ENCODE data around the gene PLCB3.
A peak's percentile ranks its signal among the peaks of the same experiment; 100 is the strongest.

Gene PLCB3

GRCh38 chr11:64259533-64260067 lies 8.3 kb downstream of the PLCB3 start:
- in situ Hi-C loops (cut with HindIII; ENCODE audit: low pct_ligation_motif_present, low pct_unique_long_range_greater_than_20kb, low sequenced_read_pairs): no loop called here
- no peak for DNase-seq

GRCh38 chr11:64260147-64260708 lies 8.9 kb downstream of the PLCB3 start:
- in situ Hi-C loops (cut with HindIII; ENCODE audit: low pct_ligation_motif_present, low pct_unique_long_range_greater_than_20kb, low sequenced_read_pairs): no loop called here
- DNase-seq: no peak

GRCh38 chr11:64261556-64262080 lies 10.3 kb downstream of the PLCB3 start:
- no peak for DNase-seq

GRCh38 chr11:64262271-64263002 lies 11.1 kb downstream of the PLCB3 start:
- DNase-seq: no peak
- in situ Hi-C loops (cut with HindIII; ENCODE audit: low pct_ligation_motif_present, low pct_unique_long_range_greater_than_20kb, low sequenced_read_pairs): no loop called here

More at GRCh38 chr11:64261556-64262080, 10.3 kb downstream of the PLCB3 start:
- in situ Hi-C loops (cut with HindIII; ENCODE audit: low pct_ligation_motif_present, low pct_unique_long_range_greater_than_20kb, low sequenced_read_pairs): no loop called here

GRCh38 chr11:64263021-64263946 lies 12.0 kb downstream of the PLCB3 start:
- in situ Hi-C loops (cut with HindIII; ENCODE audit: low pct_ligation_motif_present, low pct_unique_long_range_greater_than_20kb, low sequenced_read_pairs): no loop called here
- DNase-seq: no peak

GRCh38 chr11:64263947-64264317 lies 12.6 kb downstream of the PLCB3 start:
- DNase-seq: no peak
- in situ Hi-C loops (cut with HindIII; ENCODE audit: low pct_ligation_motif_present, low pct_unique_long_range_greater_than_20kb, low sequenced_read_pairs): no loop called here

- in situ Hi-C loops (cut with HindIII; ENCODE audit: low pct_ligation_motif_present, low pct_unique_long_range_greater_than_20kb, low sequenced_read_pairs): no loop called here
- no peak for DNase-seq
Observed at GRCh38 chr11:64264371-64264852, 13.1 kb downstream of the PLCB3 start.

- in situ Hi-C loops (cut with HindIII; ENCODE audit: low pct_ligation_motif_present, low pct_unique_long_range_greater_than_20kb, low sequenced_read_pairs): no loop called here
Observed at GRCh38 chr11:64265176-64266160, 14.1 kb downstream of the PLCB3 start.

GRCh38 chr11:64266339-64266738 lies 15.0 kb downstream of the PLCB3 start:
- in situ Hi-C loops (cut with HindIII; ENCODE audit: low pct_ligation_motif_present, low pct_unique_long_range_greater_than_20kb, low sequenced_read_pairs): no loop called here

More at GRCh38 chr11:64265176-64266160, 14.1 kb downstream of the PLCB3 start:
- DNase-seq: no peak

GRCh38 chr11:64267207-64267945 lies 16.0 kb downstream of the PLCB3 start:
- in situ Hi-C loops (cut with HindIII; ENCODE audit: low pct_ligation_motif_present, low pct_unique_long_range_greater_than_20kb, low sequenced_read_pairs): no loop called here
- DNase-seq: no peak

More at GRCh38 chr11:64266339-64266738, 15.0 kb downstream of the PLCB3 start:
- DNase-seq: no peak

- DNase-seq: no peak
- in situ Hi-C loops (cut with HindIII; ENCODE audit: low pct_ligation_motif_present, low pct_unique_long_range_greater_than_20kb, low sequenced_read_pairs): no loop called here
Observed at GRCh38 chr11:64268025-64268892, 16.9 kb downstream of the PLCB3 start.

- peak; percentile 71 for DNase-seq
- in situ Hi-C loops (cut with HindIII; ENCODE audit: low pct_ligation_motif_present, low pct_unique_long_range_greater_than_20kb, low sequenced_read_pairs): no loop called here
Observed at GRCh38 chr11:64268893-64269539, 17.7 kb downstream of the PLCB3 start.

GRCh38 chr11:64269540-64270220 lies 18.4 kb downstream of the PLCB3 start:
- DNase-seq: peak; percentile 99
- in situ Hi-C loops (cut with HindIII; ENCODE audit: low pct_ligation_motif_present, low pct_unique_long_range_greater_than_20kb, low sequenced_read_pairs): no loop called here

GRCh38 chr11:64275031-64275800 lies 23.9 kb downstream of the PLCB3 start:
- no peak for DNase-seq
- in situ Hi-C loops (cut with HindIII; ENCODE audit: low pct_ligation_motif_present, low pct_unique_long_range_greater_than_20kb, low sequenced_read_pairs): no loop called here

Measured in ACHN (cell line).